NCI-H748 treated with DMSO at 0.1 percent for 48 hours (cell line): ENCODE results near the gene POLR1B.
A peak's percentile ranks its signal among the peaks of the same experiment; 100 is the strongest.
"Not testable (repeated sequence)": the region's sequence is repeated elsewhere in the genome, so short reads cannot be mapped to it uniquely, and the experiment has no call there.

ENCODE experiments used
- DNase-seq: peaks from one replicate; lab custom pipeline; 2025; lab: John Stamatoyannopoulos, UW

The POLR1B gene

GRCh38 chr2:112541315-112542122, 746 bp upstream of the POLR1B start:
- DNase-seq = peak; percentile 43

- no peak for DNase-seq
These were observed 858 bp downstream of the POLR1B start for GRCh38 chr2:112542984-112543661.

- DNase-seq = no peak
These were observed 5.1 kb downstream of the POLR1B start for GRCh38 chr2:112547333-112547732.

GRCh38 chr2:112548980-112549379, 6.7 kb downstream of the POLR1B start:
- no peak for DNase-seq

DNA sequence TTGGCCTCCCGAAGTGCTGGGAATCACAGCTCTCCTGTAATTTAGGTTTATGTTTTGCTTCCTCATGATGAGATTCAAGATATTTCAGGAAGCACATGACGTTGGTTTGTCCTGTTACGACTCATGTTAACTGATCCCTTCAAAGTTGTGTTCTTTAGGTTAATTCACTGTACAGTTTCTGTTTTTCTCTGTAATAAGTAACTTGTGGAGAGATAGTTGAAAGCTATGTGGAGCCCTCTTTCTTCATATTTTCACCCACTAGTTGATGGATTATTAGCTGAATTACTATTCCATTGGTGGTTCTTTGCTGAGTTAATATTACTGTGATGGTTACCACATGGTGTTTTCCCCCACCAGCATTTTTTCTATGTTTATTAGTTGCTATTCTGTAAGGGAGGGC, 23.8 kb downstream of the POLR1B start:
- DNase-seq = no peak

DNA sequence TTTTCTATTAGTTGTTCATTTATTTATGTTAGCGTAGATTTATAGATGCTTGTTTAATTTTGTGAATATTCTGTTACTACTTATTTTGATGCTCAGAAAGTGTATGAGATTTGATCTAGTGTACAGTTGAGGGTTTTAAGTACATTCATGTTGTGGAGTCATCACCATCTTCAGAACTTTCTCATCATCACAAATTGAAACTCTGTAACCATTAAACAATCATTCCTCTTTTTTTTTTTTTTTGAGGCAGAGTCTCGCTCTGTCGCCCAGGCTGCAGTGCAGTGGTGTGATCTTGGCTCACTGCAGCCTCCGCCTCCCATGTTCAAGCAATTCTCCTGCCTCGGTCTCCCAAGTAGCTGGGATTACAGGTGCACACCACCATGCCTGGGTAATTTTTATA, 24.2 kb downstream of the POLR1B start:
- DNase-seq = not testable (repeated sequence)

DNA sequence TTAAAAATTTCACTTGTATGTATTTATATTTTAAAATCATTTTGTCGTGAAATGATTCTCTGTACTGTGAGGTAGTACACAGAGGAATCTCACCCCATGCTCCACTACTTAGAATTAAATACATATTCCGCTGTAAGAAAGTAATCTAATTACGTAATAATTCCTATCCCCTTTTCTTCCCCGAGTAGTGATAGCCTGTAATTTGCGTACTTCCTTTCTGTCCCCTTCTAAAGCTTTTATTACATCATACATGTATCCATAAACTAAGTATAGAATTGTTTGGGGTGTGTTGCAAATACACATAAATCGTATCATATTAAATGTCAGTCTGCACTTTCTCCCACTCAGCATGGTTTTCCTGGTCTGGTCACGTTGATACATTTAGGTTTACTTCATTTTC, 29.7 kb downstream of the POLR1B start:
- DNase-seq = no peak

DNA sequence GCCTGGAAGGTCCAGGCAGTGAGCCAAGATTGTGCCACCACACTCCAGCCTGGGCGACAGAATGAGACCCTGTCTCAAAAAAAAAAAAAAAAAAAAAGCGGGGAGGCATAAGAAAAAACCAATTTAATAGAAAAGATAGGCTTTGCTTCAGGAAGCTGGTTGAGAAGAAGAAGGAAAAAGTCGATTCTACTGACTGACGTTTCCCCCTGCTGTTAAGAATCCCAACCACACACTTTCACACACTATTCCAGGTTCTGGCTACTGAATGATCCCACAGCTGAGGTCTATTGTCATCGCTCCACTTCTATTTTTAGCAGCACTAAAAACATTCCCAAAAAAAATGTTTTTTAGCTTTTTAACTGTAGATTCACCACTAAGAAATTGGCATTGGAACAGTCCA, 35.5 kb downstream of the POLR1B start:
- no peak for DNase-seq

GRCh38 chr2:112579241-112579640, 37.0 kb downstream of the POLR1B start:
- no peak for DNase-seq

DNA sequence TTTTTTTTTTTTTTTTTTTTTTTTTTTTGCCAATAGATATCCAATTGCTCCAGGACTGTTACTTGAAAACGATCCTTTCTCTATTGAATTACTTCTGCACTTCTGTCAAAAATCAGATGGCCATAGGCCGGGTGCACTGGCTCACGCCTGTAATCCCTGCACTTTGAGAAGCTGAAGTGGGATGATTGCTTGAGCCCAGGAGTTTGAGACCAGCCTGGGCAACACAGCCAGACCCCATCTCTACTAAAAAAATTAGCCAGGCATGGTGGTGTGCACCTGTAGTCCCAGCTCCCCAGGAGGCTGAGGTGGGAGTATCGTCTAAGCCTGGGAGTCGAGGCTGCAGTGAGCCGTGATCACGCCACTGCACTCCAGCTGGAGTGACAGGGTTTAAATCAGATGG, 37.8 kb downstream of the POLR1B start:
- DNase-seq = no peak

GRCh38 chr2:112582314-112582746, 40.1 kb downstream of the POLR1B start:
- DNase-seq = peak; percentile 50

- no peak for DNase-seq
These were observed 41.4 kb downstream of the POLR1B start for GRCh38 chr2:112583497-112584133.

DNA sequence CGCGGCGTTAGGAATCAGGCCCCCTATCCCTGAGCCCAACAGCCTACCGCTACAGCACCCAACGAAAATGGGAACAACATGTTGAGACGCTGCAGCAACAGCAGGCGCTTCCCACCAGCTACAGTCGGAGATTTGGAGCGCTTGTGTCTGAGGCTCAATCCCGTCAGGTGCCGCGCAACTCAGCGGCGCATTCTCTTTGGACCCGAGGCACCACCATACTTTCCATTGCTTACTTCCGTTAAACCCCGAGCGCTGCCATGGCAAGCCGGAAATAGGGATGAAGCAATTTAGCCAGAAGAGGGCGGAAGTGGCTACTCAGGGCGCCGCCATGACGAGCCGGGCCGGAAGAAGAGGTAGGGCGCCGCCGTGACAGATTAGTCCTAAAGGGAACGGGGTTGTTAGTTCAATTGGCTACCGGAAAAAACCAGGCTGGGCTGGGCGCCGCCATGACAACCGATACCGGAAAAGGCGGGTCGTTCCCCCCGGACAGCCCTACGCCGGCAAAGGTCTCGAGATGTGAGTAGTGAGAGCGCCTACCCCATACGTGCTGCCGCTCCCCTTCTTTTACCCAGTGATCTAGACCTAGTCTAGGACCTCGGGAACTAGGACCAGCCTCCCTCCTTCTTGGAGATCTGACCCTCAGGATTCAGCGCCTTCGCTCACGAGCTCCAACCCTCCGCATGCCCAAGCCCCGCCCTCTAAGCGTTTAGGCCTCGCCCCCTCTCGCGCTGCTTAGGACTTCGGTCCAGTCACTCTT, 42.0 kb downstream of the POLR1B start, which contains the start of gene CHCHD5:
Gene CHCHD5, plus strand, starts transcription at position 476 of the 757 bp plus-strand sequence. Its CDS starts 39 bp downstream, at position 515.
- DNase-seq = peak; percentile 86

DNA sequence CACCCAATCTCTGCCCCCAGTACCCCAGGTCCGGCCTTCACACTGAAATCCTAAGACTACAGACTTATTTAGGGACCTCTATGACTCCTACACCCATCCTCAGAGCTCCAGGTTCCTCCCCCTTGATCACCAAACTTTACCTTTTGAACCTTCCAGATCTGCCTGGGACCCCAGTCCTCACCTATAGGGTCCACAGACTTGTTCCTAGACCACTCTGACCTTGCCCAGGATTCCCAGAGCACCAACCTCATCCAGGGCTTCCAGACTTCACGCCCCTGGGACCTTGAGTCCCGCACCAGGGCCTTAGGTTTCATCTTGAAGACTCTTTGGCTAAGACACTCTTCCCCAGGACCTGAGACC, 42.6 kb downstream of the POLR1B start:
- no peak for DNase-seq

GRCh38 chr2:112585400-112585799, 43.1 kb downstream of the POLR1B start:
- DNase-seq = no peak

- no peak for DNase-seq
These were observed 43.7 kb downstream of the POLR1B start for GRCh38 chr2:112585873-112586464.

GRCh38 chr2:112588611-112589045, 46.4 kb downstream of the POLR1B start:
- DNase-seq = no peak

DNA sequence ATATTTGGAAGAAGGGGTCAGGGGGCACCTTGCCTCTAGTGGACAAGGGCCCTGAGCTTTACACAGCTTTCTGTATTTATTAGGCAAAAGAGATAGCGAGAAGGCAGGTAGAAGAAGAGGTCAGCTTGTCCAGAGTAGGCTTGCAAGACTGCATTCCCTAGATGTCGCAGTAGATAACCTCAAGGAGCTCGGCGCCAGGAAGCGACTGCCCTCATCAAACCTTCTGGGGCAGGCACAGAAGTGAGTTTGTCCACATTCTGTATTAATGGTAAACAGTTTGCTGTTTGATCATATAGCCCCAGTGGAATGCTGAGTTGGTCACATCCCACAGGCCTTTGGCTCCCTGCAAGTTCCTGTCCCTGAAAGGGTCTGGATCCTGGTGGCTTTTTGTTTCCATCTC, 49.1 kb downstream of the POLR1B start:
- DNase-seq = no peak

DNA sequence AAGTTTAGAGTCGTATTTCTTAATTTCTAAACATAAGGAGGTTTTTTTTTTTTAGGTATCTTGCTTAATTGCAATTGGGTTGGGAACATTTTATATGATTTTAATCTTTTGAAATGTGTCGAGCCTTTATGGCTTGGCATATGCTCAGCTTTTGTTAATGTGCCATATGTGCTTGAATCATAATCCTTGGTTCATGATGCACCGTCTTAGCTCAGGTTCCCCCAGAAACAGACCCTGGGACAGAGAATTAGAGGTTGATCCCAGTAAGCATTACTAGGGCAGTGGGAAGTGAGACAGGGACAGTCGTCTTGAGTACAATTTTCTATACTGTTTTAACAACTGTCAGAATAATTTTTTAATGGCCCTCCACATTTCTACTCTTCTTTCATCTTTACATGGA, 51.5 kb downstream of the POLR1B start:
- DNase-seq = no peak

DNA sequence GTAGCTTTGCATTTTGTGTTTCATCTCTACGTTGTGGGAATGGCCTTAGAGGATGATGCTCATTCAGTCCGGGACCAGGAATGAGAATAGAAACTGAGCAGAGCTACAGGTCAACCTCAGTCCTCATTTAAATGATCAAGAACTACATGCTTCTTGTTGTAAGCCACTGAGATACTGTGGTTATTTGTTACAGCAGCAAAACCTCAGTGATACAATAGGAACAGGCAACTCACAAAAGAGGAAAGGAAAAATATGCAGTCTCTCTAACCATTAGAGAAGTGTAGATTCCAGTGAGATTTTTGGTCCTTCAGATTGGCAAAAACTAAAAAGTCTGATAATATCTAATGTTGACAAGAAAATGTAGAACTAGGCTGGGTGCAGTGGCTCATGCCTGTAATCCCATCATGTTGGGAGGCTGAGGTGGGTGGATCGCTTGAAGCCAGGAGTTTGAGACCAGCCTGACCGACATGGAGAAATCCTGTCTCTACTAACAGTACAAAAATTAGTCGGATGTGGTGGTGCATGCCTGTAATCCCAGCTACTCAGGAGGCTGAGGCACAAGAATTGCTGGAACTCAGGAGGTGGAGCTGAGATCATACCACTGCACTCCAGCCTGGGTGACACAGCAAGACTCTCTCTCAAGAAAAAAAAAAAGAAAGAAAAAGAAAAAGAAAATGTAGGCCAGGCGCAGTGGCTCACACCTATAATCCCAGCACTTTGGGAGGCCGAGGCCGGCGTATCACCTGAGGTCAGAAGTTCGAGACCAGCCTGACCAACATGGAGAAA, 55.5 kb downstream of the POLR1B start:
- no peak for DNase-seq

- no peak for DNase-seq
These were observed 58.4 kb downstream of the POLR1B start for GRCh38 chr2:112600634-112601033.
